Activated CD4-positive, alpha-beta T cell treated with anti-CD3 and anti-CD28 coated beads for 36 hours (primary cell): ENCODE results near the gene DVL1. TPM values are rescaled to one million over a fixed set of nuclear protein-coding genes. Genes with fewer than 3 reads are reported as not detected.

Experiments
- ATAC-seq: fragments of 200-7000 bp; cut with Tn5 transposase; one replicate; pipeline ENCODE4 v1.10.0; 2021; ENCODE audit warnings: mild to moderate bottlenecking, moderate library complexity
- CTCF ChIA-PET: fragments of 350-600 bp; sonication (Branson Sonifier 250); formaldehyde crosslinking; loops from one replicate; lab custom pipeline; 2021; ENCODE audit warnings: antibody characterized with exemption; lab: Charles Lee
- POLR2A ChIA-PET: fragments of 350-600 bp; sonication (Branson Sonifier 250); formaldehyde crosslinking; loops from one replicate; lab custom pipeline; 2021; ENCODE audit warnings: antibody characterized with exemption, inconsistent platforms; lab: Charles Lee
- DNase-seq: peaks from one replicate; pipeline ENCODE4 v3.0.0-alpha.2; 2020
- H3K27ac Mint-ChIP-seq: one replicate; pipeline ENCODE4 v1.8.0; 2021; ENCODE audit warnings: mixed read lengths
- H3K27me3 Mint-ChIP-seq: one replicate; pipeline ENCODE4 v1.8.0; 2021; ENCODE audit warnings: mixed read lengths
- H3K36me3 Mint-ChIP-seq: one replicate; pipeline ENCODE4 v1.8.0; 2021; ENCODE audit warnings: low read depth, mixed read lengths
- H3K4me1 Mint-ChIP-seq: one replicate; pipeline ENCODE4 v1.8.0; 2021; ENCODE audit warnings: mixed read lengths
- H3K4me3 Mint-ChIP-seq: one replicate; pipeline ENCODE4 v1.8.0; 2021; ENCODE audit warnings: mild to moderate bottlenecking, moderate library complexity, mixed read lengths
- H3K9me3 Mint-ChIP-seq: one replicate; pipeline ENCODE4 v1.8.0; 2021; ENCODE audit warnings: low read depth, mixed read lengths
- intact Hi-C, 2 experiments: fragments of 100-400 bp; cut with DNase I in 1 of 2; cut with micrococcal nuclease in 1 of 2; formaldehyde crosslinking; loops; one replicate each; pipeline versions ENCODE4 v1.14.2 to v1.15.1; 2022 to 2024; cut with DNase I, micrococcal nuclease
- total RNA-seq, 2 experiments: library from RNA; stranded (reverse); gene quantifications; one replicate each; pipeline ENCODE4 v1.2.3, GENCODE V29; 2021

Gene DVL1
- total RNA-seq: 10 to 100 TPM; 35.3 to 35.5 TPM

DNA sequence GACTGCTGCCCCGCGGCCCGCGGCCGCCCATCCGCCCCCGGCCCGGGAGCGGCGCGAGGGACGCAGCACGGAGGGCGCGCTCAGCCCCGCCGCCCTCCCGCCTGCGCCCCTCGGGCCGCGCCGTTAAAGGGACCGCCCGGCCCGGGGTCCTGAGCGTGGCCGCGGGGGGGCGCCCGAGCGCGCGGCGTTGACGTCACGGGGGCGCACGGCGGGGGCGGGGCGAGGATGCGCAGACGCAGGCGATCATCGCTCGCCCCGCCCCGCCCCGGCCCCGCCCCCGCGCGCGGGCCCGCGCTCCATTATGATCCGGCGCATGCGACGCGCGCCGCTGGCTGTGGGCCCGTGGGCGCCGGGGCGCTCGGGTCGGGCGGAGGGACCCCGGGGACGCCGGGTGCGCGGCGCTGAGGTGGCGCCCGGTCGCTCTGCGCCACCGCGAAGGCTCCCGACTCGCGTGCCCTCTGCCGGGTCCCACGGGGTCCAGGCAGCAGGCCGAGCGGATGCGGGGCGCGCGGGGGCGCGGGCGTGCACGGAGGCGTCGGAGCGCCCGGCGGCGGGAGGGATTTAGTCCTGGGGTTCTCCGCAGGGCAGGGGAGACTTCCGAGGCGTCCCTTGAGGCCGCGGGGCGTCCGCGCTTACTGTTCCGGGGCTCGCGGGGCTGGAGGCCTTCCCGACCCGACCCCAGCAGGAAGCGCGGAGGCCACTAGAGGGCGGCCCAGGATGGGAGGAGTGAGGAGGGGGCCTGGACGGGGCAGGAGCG is at the start of gene DVL1:
Gene DVL1, minus strand, starts transcription at position 163 of the 757 bp plus-strand sequence. CDS start 353 bp downstream, outside the sequence.
- H3K4me1 Mint-ChIP-seq: peaks cover 25% of the 10 kb centered on the region
- peak; percentile 81 for DNase-seq
- H3K36me3 Mint-ChIP-seq: no peaks in the 10 kb centered on the region
- no peak within 1 kb of the TSS for H3K27ac Mint-ChIP-seq
- intact Hi-C loops: loop anchor here in 1 of 2 experiments (1.0 to 2.0 kb wide), 12 partner anchors 25 to 290 kb away; partner anchors contain the start of genes ATAD3B, AURKAIP1, B3GALT6 and C1orf159
- peaks cover 11% of the 10 kb centered on the region for H3K27me3 Mint-ChIP-seq
- ChIA-PET POLR2A (no interaction called here), CTCF (no interaction called here)
- peak within 1 kb of the TSS; percentile 74 for H3K4me3 Mint-ChIP-seq
- ATAC-seq: peak; percentile 71
- no peaks in the 10 kb centered on the region for H3K9me3 Mint-ChIP-seq

DNA sequence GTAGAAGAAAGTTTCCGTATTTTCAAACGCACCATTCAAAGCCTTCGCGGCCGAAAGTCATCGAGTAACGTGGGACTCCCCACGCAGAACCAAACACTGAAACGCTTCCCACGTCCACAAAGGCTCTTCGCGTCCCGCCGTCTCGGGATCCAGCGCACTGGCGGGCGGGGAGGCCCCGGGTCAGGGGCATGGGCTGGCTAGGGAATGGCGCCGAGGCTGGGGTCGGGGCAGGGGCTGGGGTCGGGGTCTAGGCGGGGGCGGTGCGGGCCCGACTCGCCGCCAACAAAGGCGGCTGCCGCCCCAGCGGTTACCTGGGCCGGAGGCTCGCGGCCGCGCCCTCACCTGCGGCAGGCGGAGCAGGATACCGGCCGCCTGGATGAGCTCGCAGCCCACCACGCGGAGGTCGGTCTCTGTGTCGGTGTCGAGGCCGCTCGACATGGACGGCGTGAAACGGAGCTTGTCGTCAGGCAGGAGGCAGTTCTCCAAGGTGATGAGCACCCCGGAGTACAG is 49.5 kb upstream of the DVL1 start:
- CTCF ChIA-PET: interaction anchor here (0.7 to 3.1 kb wide), 9 partner anchors 9 to 334 kb away, joined by 3 to 15 read pairs (median 3); partner anchors contain the start of genes AURKAIP1 and MRPL20
- DNase-seq (peak; percentile 26), ATAC-seq (no peak)
- peaks cover 50% of the 10 kb centered on the region for H3K4me1 Mint-ChIP-seq
- POLR2A ChIA-PET: interaction anchor here (0.5 to 1.3 kb wide), 9 partner anchors 9 to 420 kb away, joined by 3 to 12 read pairs (median 3); partner anchors contain the start of gene AURKAIP1
- peaks cover 70% of the 10 kb centered on the region for H3K36me3 Mint-ChIP-seq
- intact Hi-C loops: loop anchor here (1.0 to 2.0 kb wide), 14 partner anchors 9 to 326 kb away; partner anchors contain the start of genes MRPL20 (in 2 of the 2), ATAD3A (in 1 of the 2), ATAD3B (in 1 of the 2) and AURKAIP1 (in 1 of the 2)
- H3K27ac Mint-ChIP-seq: peak overlapping the region; percentile 91
- peak overlapping the region; percentile 93 for H3K4me3 Mint-ChIP-seq
- no peaks in the 10 kb centered on the region for H3K9me3 Mint-ChIP-seq
- no peaks in the 10 kb centered on the region for H3K27me3 Mint-ChIP-seq

DNA sequence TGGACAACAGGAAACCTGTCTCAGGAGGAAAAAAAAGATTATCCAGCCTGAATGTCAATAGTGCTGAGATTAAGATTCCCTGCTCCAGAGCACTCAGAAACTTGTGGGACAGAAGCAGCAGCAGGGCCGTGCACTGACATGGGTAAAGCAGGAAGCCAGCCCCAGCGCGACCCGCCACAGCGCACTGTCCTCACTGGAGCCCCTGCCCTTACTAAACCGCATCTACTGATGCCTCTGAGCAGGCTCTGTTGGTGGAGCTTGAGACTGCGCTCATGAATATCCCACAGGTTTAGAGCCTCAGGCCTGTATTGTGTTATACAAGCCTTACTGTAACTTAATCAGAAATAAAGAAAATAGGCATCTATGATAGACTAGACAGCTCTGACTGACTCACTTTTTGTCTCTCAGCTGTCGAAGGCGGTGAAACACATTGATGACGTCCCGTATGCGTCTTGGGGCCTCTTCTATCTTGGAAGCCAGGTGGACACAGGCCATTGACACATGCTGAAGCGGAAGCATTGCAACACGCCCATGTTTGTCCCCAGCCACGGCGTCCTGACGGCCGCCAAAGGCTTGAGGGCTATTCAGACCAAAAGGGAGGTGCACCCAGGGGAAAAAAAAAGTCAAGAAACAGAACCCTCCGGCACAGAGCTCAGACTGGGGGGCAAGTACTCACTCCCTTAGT is 48.8 kb upstream of the DVL1 start:
- peaks cover 44% of the 10 kb centered on the region for H3K4me1 Mint-ChIP-seq
- DNase-seq: peak; percentile 28
- H3K4me3 Mint-ChIP-seq: peak overlapping the region; percentile 93
- ChIA-PET CTCF (interaction anchor here (0.7 to 3.1 kb wide), 3 partner anchors 8 to 334 kb away, joined by 3 to 15 read pairs (median 11); partner anchors contain the start of gene MRPL20), POLR2A (interaction anchor here (0.5 to 1.6 kb wide), 2 partner anchors 23 to 420 kb away, joined by 3 to 5 read pairs; partner anchors contain the start of gene AURKAIP1)
- H3K9me3 Mint-ChIP-seq: no peaks in the 10 kb centered on the region
- H3K27ac Mint-ChIP-seq: peak overlapping the region; percentile 91
- intact Hi-C loops: loop anchor here in 1 of 2 experiments (2.0 kb wide), 2 partner anchors 37 to 261 kb away; partner anchors contain the start of genes CDK11B and VWA1
- H3K27me3 Mint-ChIP-seq: no peaks in the 10 kb centered on the region
- ATAC-seq: no peak
- peaks cover 72% of the 10 kb centered on the region for H3K36me3 Mint-ChIP-seq

DNA sequence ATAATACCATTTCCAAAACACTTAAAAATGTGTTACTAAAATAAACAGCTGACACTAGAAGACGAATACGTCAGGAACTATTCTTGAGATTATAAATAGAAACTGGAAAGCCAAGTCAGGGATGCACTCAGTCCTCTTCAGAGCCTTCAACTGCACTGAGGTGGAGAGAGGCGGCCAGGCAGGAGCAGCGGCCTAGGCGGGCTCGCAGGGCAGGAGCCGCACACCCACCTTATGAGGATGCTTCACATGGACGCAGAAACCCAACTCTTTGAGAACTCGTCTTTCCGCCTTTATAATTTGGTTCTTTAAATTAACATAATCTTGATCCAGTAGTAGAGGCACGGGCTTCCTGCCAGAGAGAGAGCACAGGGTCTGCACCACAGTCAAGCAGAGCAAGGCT is 45.9 kb upstream of the DVL1 start:
- Mint-ChIP-seq H3K4me1 (peaks cover 21% of the 10 kb centered on the region), H3K27me3 (no peaks in the 10 kb centered on the region), H3K9me3 (no peaks in the 10 kb centered on the region), H3K36me3 (peaks cover 72% of the 10 kb centered on the region), H3K4me3 (no peak overlapping the region), H3K27ac (peak overlapping the region; percentile 9)
- intact Hi-C loops: no loop called here
- CTCF ChIA-PET: no interaction called here
- POLR2A ChIA-PET: interaction anchor here (0.6 kb wide), 1 partner anchor 381 kb away, joined by 3 read pairs; no protein-coding TSS in a partner anchor
- no peak for ATAC-seq
- no peak for DNase-seq

DNA sequence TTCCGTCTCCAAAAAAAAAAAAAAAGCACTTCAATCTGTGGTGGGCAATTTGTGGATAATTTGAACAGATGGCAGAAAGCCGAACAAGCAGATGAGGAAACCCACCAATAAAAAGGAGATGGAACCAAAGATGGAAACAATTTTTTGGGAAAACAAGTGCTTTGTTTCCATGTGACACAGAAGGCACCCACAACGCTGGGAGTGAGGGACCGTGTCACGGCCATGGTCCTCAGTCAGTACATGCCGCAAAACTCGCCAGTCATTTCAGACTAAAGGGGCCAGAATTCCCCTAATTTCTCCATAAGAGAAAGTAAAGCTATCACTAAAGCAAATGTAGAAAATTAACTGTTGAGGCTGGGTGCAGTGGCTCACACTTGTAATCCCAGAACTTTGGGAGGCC is 44.9 kb upstream of the DVL1 start:
- H3K4me3 Mint-ChIP-seq: no peak overlapping the region

DNA sequence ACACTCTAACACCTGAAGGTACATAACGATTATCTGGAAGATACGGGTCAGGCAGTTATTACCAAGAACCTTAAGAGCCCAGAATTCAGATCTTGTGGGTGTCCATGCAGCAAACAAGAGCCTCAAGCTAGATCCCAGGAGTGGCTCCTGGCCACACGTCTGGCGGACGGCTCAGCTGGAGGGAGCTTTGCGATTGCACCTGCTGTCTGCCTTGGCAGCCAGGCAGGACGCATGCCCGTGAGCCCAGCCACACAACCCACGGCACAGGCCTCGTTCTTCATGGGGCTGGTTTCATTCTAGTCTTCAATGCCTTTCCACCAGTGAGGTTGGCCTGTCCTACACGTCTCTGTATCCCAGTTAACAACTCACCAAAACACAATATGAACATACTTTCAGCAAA is 44.2 kb upstream of the DVL1 start:
- H3K4me1 Mint-ChIP-seq: peaks cover 18% of the 10 kb centered on the region
- H3K36me3 Mint-ChIP-seq: peaks cover 73% of the 10 kb centered on the region
- ChIA-PET CTCF (interaction anchor here (1.4 kb wide), 1 partner anchor 18 kb away, joined by 3 read pairs; the partner anchor contains the start of gene AURKAIP1), POLR2A (no interaction called here)
- H3K27me3 Mint-ChIP-seq: no peaks in the 10 kb centered on the region
- no peaks in the 10 kb centered on the region for H3K9me3 Mint-ChIP-seq
- intact Hi-C loops: no loop called here
- DNase-seq: no peak
- ATAC-seq: no peak
- H3K27ac Mint-ChIP-seq: no peak overlapping the region
- H3K4me3 Mint-ChIP-seq: no peak overlapping the region

More for the DNA sequence above, 44.9 kb upstream of the DVL1 start:
- H3K4me1 Mint-ChIP-seq: peaks cover 18% of the 10 kb centered on the region
- ATAC-seq (no peak), DNase-seq (no peak)
- H3K27me3 Mint-ChIP-seq: no peaks in the 10 kb centered on the region
- no peaks in the 10 kb centered on the region for H3K9me3 Mint-ChIP-seq
- intact Hi-C loops: no loop called here
- ChIA-PET CTCF (no interaction called here), POLR2A (no interaction called here)
- H3K36me3 Mint-ChIP-seq: peaks cover 75% of the 10 kb centered on the region
- H3K27ac Mint-ChIP-seq: no peak overlapping the region

DNA sequence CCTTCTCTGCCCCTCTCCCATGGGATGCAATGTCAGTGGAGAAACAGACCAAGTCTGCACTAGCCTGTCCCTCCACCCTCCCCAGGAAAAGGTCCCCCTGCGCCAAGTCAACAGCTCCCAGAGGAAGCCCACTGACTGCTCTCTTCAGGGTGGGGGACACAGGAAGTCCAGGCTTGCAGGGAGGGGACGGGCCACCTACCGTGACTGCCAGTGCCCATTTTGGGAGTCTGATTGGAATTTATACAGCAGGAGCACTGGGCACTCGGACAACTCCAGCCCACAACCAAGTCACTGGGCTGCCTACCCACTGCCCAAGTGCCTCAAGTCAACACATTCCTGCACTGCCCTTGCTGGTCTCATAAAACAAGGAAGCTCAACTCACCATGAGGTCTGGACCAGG is 43.8 kb upstream of the DVL1 start:
- H3K36me3 Mint-ChIP-seq: peaks cover 73% of the 10 kb centered on the region
- H3K27ac Mint-ChIP-seq: no peak overlapping the region
- H3K9me3 Mint-ChIP-seq: no peaks in the 10 kb centered on the region
- peaks cover 15% of the 10 kb centered on the region for H3K4me1 Mint-ChIP-seq
- ATAC-seq (no peak), DNase-seq (no peak)
- CTCF ChIA-PET: interaction anchor here (1.4 kb wide), 1 partner anchor 17 kb away, joined by 3 read pairs; the partner anchor contains the start of gene AURKAIP1
- H3K4me3 Mint-ChIP-seq: no peak overlapping the region
- H3K27me3 Mint-ChIP-seq: no peaks in the 10 kb centered on the region
- intact Hi-C loops: no loop called here
- POLR2A ChIA-PET: interaction anchor here (0.6 kb wide), 1 partner anchor 175 kb away, joined by 3 read pairs; no protein-coding TSS in a partner anchor

DNA sequence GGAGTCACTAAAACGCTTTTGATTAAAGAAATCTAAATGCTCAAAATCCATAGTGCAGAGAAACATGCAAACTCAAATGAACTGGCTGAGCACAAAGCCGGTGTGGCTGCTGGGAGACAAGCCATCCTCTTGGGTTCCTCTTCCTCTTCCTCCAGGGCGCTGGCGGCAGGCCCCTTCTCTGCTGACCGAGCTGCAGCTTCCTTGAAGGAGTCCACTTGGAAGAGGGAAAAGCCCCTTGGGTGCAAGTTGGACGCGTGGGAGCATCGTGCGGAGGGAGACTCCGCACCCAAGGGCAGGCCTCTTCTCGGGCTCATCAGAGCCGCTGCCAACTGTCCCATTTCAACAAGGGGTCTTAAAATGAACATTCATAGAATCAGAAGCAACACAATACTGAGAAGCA is 42.0 kb upstream of the DVL1 start:
- ATAC-seq (no peak), DNase-seq (no peak)
- intact Hi-C loops: no loop called here
- H3K27ac Mint-ChIP-seq: no peak overlapping the region
- POLR2A ChIA-PET: no interaction called here
- H3K4me1 Mint-ChIP-seq: peaks cover 5% of the 10 kb centered on the region
- CTCF ChIA-PET: interaction anchor here (2.5 kb wide), 1 partner anchor 8 kb away, joined by 15 read pairs; the partner anchor contains the start of gene CCNL2
- no peaks in the 10 kb centered on the region for H3K9me3 Mint-ChIP-seq
- no peak overlapping the region for H3K4me3 Mint-ChIP-seq
- H3K27me3 Mint-ChIP-seq: no peaks in the 10 kb centered on the region
- peaks cover 82% of the 10 kb centered on the region for H3K36me3 Mint-ChIP-seq

DNA sequence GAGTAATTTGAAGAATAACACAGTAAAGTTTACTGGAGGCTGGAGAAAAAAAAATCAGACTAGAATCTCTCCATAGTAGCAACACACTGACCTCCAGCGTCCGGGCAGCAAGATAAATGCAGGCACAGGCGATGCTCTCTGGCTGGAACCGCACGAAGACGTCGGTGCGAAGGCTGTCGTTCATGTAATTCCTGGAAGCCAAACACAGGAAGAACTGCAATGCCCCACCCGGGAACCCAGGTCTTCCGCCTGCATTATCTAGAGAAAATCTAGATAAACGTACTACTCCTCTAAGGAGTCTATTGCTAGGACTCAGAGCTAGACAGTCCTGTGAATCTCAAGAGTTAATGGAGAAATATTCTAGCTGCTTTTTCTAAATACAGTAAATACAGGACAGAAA is 41.5 kb upstream of the DVL1 start:
- Mint-ChIP-seq H3K9me3 (no peaks in the 10 kb centered on the region), H3K27me3 (no peaks in the 10 kb centered on the region), H3K4me3 (no peak overlapping the region), H3K27ac (no peak overlapping the region), H3K4me1 (peaks cover 5% of the 10 kb centered on the region), H3K36me3 (peaks cover 85% of the 10 kb centered on the region)
- intact Hi-C loops: no loop called here
- POLR2A ChIA-PET: no interaction called here
- CTCF ChIA-PET: interaction anchor here (2.1 to 2.5 kb wide), 2 partner anchors 9 to 12 kb away, joined by 8 to 15 read pairs; partner anchors contain the start of gene CCNL2
- DNase-seq (no peak), ATAC-seq (no peak)

DNA sequence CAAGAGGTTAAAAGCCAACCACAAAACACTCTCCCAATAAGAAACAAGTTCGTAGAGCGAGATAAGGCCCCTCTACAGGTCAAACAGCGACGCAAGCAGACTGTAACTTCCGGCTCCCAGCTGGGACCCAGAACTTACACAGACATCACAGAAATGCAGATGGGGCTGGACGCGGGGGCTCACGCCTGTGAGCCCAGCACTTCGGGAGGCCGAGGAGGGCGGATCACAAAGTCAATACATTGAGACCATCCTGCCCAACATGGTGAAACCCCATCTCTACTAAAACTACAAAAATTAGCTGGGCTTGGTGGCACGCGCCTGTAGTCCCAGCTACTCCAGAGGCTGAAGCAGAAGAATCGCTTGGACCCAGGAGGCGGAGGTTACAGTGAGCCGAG is 38.9 kb upstream of the DVL1 start:
- H3K36me3 Mint-ChIP-seq: peaks cover 61% of the 10 kb centered on the region
- POLR2A ChIA-PET: no interaction called here

More for the DNA sequence above, 38.9 kb upstream of the DVL1 start:
- no peak for ATAC-seq
- intact Hi-C loops: no loop called here
- H3K9me3 Mint-ChIP-seq: no peaks in the 10 kb centered on the region
- CTCF ChIA-PET: no interaction called here
- H3K27me3 Mint-ChIP-seq: no peaks in the 10 kb centered on the region
- H3K27ac Mint-ChIP-seq: no peak overlapping the region
- H3K4me3 Mint-ChIP-seq: no peak overlapping the region
- H3K4me1 Mint-ChIP-seq: no peaks in the 10 kb centered on the region
- DNase-seq: no peak
